ENCODE measurements around the gene CTU2. TPM values are rescaled to one million over a fixed set of nuclear protein-coding genes. Genes with fewer than 3 reads are reported as not detected.

CTU2 gene
- total and polyA plus RNA-seq, 2 of the 4 experiments (the other 2 are of a cell fraction), result 12.9 to 18.4 TPM

DNA sequence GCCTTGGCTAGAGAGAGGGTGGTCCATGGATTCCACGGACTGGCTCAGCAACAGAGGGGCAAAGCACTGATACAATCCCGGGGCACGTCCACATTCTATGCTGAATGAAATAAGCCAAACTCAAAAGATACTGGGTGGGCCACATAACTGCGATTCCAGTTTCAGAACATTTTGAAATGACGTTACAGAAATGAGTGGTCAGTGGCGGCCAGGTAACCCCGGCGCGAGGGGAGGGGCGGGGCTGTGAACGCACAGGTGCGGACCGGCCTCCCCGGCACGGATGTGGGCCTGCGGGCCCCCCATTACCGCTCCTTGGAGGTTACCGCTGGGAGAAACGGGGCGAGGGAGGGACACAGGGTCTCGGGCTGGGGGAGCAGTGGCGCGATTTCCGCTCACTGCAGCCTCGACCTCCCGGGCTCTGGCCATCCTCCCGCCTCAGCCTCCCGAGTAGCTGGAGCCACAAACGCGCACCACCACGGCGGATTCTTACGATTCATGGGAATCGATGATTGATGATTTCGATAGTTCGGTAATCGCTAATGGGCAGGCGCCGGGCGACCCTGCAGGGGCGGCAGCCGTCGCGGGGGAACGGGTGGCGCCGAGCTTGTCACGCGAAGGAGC is 44.0 kb upstream of the CTU2 start (continued):
- no peak for TF ChIP-seq CHD1 (IDR thresholded peaks at IDR 0.05; ENCODE audit: low read depth, low read length)

DNA sequence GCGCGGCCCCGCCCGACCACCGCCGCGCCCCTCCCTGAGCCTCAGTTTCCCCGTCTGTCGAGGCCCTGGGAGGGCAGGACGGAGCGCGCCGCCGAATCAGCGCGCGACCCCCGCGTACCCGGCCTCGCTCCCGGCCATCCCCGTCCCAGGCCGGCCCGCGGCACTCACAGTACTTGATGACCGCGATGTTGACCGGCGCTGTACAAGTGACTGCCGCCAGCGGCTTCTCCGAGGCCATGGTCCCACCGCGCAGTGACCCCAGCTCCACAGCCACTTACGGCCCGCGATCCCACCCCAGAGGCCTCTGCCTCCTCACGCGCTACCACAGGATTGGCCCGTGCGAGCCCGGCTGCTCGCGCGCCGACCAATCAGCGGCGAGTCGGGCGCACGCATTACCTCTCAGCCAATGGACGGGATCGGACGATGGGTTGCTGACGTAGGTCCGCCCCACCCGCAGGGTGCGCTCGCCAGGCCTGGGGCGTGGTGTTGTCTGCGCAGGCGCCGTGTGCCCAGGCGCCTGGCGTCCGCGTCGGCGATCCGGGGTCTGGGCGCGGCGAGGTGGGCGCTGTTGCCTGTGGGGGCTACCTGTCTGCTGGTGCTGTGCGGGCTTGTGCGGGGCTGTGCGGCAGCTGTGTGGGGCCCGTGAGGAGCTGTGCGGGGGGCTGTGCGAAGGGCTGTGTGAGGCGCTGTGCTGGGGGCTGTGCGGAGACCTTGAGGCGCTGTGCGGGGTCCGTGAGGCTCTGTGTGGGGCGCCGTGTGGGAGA is 43.3 kb upstream of the CTU2 start, which contains the start of gene MVD:
Gene MVD, minus strand, starts transcription at position 249 of the 764 bp plus-strand sequence. Its CDS starts 11 bp downstream, at position 238.
- Histone ChIP-seq H3K4me3 (ENCODE audit: insufficient read depth, low read depth, low read length) (peak within 1 kb of the TSS; percentile 91), H3K56ac (ENCODE audit: extremely low read depth, insufficient read depth, low read length) (peak within 1 kb of the TSS; percentile 48; the same call in 1 of the 2 replicates), H2BK120ac (ENCODE audit: low read depth, low read length) (no peak within 1 kb of the TSS), H3K18ac (ENCODE audit: low read depth, low read length) (no peak within 1 kb of the TSS; the same call in 1 of the 2 replicates), H3K4me1 (ENCODE audit: control insufficient read depth, insufficient read depth, low read length) (no peaks in the 10 kb centered on the region), H3K9ac (ENCODE audit: low read depth, low read length) (peak within 1 kb of the TSS; percentile 77), H2AFZ (replicated peaks; ENCODE audit: low read length, poor library complexity) (peak within 1 kb of the TSS; percentile 99), H3K23ac (ENCODE audit: low read depth, low read length) (peak within 1 kb of the TSS; percentile 54; the same call in 1 of the 2 replicates), H2BK20ac (ENCODE audit: low read depth, low read length) (no peak within 1 kb of the TSS), H4K20me1 (ENCODE audit: insufficient read depth, low read length) (0 out of 2 replicates have a peak, but pooled peaks cover 5% of the 10 kb centered on the region), H3K36me3 (ENCODE audit: control insufficient read depth, insufficient read depth, low read length) (no peaks in the 10 kb centered on the region; the same call in 1 of the 2 replicates), H3K27me3 (ENCODE audit: control insufficient read depth, insufficient read depth, low read length) (no peaks in the 10 kb centered on the region), H3K27ac (ENCODE audit: insufficient read depth, low read length) (peak within 1 kb of the TSS; percentile 75), H4K8ac (ENCODE audit: low read depth in 2 of 2, low read length in 2 of 2) (peak within 1 kb of the TSS in 1 of 2 experiments; percentile 77; a peak in 1 of 4 replicates), H2AK9ac (replicated peaks; ENCODE audit: low read depth, low read length, poor library complexity) (peak within 1 kb of the TSS; percentile 95), H2BK15ac (ENCODE audit: low read depth, low read length) (no peak within 1 kb of the TSS), H3K79me1 (ENCODE audit: low read depth in 1 of 2, low read length in 2 of 2) (peaks cover 16 to 41% of the 10 kb centered on the region in 2 experiments), H4K5ac (ENCODE audit: low read depth, low read length) (peak within 1 kb of the TSS; percentile 53; the same call in 1 of the 2 replicates), H4K91ac (ENCODE audit: insufficient read depth, low read depth, low read length) (peak within 1 kb of the TSS; percentile 69; the same call in 1 of the 2 replicates), H3K9me3 (ENCODE audit: control insufficient read depth, insufficient read depth, low read length) (no peaks in the 10 kb centered on the region), H3K4me2 (ENCODE audit: low read depth, low read length) (peak within 1 kb of the TSS; percentile 88), H3K9me1 (ENCODE audit: insufficient read depth, low read length) (no peaks in the 10 kb centered on the region), H3K14ac (replicated peaks; ENCODE audit: low read depth, low read length) (peak within 1 kb of the TSS; percentile 71), H3K4ac (ENCODE audit: low read depth, low read length) (peak within 1 kb of the TSS; percentile 80), H2AK5ac (ENCODE audit: low read depth, low read length) (peak within 1 kb of the TSS; percentile 57), H2BK5ac (ENCODE audit: low read depth, low read length, poor library complexity, severe bottlenecking) (peak within 1 kb of the TSS; percentile 75)
- intact Hi-C loops (cut with micrococcal nuclease) (loop anchor here (1.0 kb wide), 1 partner anchor 22 kb away; no protein-coding TSS in a partner anchor), in situ Hi-C loops (cut with MboI; ENCODE audit: low sequenced_read_pairs) (no loop called here), dilution Hi-C loops (cut with HindIII; ENCODE audit: low sequenced_read_pairs, unreplicated experiment) (no loop called here)
- WGBS, 2 experiments (ENCODE audit: extremely low coverage in 2 of 2, insufficient read length in 1 of 2), result 0% methylated on average over 42 of the region's 88 CpGs; no CpG with 5 or more reads in 1 of the 2 experiments
- ChIA-PET POLR2A (ENCODE audit: unreplicated experiment) (no interaction called here), CTCF (interaction anchor here (1.4 kb wide), 1 partner anchor 9 kb away, joined by 4 read pairs; no protein-coding TSS in a partner anchor)
- ATAC-seq (ENCODE audit: low read depth) (peak; percentile 98), DNase-seq (peak; percentile 97)
- no TSS peak for BruUV-seq (replicated peaks)
- TF ChIP-seq POLR2A (IDR thresholded peaks at IDR 0.05; ENCODE audit: low read depth, low read length) (peak; percentile 92), RAD21 (IDR thresholded peaks at IDR 0.05; ENCODE audit: low read length) (no peak), FOS (IDR thresholded peaks at IDR 0.05; ENCODE audit: low read depth, low read length) (peak; percentile 56; the same call in 1 of the 2 replicates), BHLHE40 (IDR thresholded peaks at IDR 0.05; ENCODE audit: low read depth, low read length) (0 out of 2 replicates have a peak, but pooled peaks have one; percentile 38), MXI1 (IDR thresholded peaks at IDR 0.05; ENCODE audit: borderline replicate concordance, low read depth, low read length) (peak; percentile 29; the same call in 1 of the 2 replicates), MAZ (IDR thresholded peaks at IDR 0.05; ENCODE audit: borderline replicate concordance, low read depth, low read length) (peak; percentile 69; the same call in 1 of the 2 replicates), CEBPB (IDR thresholded peaks at IDR 0.05; ENCODE audit: low read depth, low read length) (no peak), RFX5 (IDR thresholded peaks at IDR 0.05; ENCODE audit: low read depth, low read length) (peak; percentile 69), CHD1 (IDR thresholded peaks at IDR 0.05; ENCODE audit: low read depth, low read length) (0 out of 2 replicates have a peak, but pooled peaks have one; percentile 74)
- TF ChIP-seq, protein P1, sequence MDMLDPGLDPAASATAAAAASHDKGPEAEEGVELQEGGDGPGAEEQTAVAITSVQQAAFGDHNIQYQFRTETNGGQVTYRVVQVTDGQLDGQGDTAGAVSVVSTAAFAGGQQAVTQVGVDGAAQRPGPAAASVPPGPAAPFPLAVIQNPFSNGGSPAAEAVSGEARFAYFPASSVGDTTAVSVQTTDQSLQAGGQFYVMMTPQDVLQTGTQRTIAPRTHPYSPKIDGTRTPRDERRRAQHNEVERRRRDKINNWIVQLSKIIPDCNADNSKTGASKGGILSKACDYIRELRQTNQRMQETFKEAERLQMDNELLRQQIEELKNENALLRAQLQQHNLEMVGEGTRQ (IDR thresholded peaks at IDR 0.05; ENCODE audit: low read depth, low read length), result peak; percentile 71
- TF ChIP-seq, protein P2, sequence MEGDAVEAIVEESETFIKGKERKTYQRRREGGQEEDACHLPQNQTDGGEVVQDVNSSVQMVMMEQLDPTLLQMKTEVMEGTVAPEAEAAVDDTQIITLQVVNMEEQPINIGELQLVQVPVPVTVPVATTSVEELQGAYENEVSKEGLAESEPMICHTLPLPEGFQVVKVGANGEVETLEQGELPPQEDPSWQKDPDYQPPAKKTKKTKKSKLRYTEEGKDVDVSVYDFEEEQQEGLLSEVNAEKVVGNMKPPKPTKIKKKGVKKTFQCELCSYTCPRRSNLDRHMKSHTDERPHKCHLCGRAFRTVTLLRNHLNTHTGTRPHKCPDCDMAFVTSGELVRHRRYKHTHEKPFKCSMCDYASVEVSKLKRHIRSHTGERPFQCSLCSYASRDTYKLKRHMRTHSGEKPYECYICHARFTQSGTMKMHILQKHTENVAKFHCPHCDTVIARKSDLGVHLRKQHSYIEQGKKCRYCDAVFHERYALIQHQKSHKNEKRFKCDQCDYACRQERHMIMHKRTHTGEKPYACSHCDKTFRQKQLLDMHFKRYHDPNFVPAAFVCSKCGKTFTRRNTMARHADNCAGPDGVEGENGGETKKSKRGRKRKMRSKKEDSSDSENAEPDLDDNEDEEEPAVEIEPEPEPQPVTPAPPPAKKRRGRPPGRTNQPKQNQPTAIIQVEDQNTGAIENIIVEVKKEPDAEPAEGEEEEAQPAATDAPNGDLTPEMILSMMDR (conservative IDR thresholded peaks at IDR 0.05; ENCODE audit: low read depth, low read length), result 0 out of 2 replicates have a peak, but pooled peaks have one; percentile 9

Data from IMR-90 (cell line).